COR-L47 (cell line): ENCODE results near the gene NR1I2.

ENCODE experiments used
- DNase-seq: peaks from one replicate; lab custom pipeline; 2025; lab: John Stamatoyannopoulos, UW

NR1I2 gene

DNA sequence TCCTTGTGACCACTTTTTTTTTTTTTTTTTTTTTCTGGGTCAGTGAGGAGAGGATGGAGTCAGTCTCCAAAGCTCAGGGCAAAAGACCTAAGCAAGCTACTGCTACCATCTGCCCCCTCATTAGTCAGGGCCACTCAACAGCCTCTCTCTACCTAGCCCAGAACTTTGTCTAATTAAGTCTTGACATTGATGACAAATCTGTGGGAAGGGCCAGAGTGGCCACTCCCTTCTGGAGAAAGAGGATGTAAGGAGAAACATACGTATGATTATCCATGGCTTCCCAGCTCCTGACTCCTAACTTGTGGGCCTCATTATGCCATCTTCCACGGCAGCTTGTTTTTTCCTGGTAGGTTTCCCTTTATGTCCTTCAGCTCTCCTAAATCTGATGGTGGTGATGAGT is 37.9 kb downstream of the NR1I2 start:
- no peak for DNase-seq

DNA sequence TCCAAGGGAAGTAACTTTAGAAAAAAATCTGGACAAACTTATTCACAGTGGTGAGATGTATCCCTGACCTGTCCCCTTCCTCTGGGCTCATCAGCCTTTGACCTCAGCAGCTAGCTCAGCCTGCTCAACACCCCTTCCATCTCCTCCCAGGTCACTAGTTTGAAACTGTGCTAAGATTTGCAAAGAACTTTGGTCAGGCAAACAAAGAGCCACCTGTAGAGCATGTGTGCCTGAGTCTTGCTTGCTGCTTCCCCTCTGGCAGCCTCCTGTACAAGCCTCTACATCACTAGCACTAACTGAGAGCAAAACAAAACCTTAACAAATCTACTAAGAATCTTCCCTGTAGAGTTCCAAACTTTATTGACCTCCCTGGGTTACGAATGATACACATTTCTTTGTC is 43.9 kb downstream of the NR1I2 start:
- no peak for DNase-seq

GRCh38 chr3:119826711-119827608 is 45.1 kb downstream of the NR1I2 start:
- DNase-seq = no peak

GRCh38 chr3:119829420-119829819 is 47.5 kb downstream of the NR1I2 start:
- no peak for DNase-seq

- no peak for DNase-seq
These were observed 49.1 kb downstream of the NR1I2 start for GRCh38 chr3:119831022-119831421.

DNA sequence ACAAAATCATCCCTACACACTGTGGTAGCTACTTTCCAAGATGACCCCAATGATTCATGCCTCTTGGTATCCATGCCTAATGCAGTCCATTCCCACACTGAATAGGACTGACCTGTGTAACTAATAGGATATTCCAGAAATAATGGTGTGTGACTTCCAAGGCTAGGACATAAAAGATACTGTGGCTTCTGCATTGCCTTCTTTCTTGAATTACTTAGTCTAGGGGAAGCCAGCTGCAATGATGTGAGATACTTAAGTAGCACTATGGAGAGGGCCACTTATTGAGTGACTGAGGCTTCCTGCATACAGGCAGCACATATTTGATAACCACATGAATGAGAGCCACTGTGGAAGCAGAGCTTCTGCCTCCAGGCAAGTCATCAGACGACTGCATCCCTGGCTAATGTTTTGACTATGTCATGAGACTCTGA is 50.1 kb downstream of the NR1I2 start:
- DNase-seq = no peak

DNA sequence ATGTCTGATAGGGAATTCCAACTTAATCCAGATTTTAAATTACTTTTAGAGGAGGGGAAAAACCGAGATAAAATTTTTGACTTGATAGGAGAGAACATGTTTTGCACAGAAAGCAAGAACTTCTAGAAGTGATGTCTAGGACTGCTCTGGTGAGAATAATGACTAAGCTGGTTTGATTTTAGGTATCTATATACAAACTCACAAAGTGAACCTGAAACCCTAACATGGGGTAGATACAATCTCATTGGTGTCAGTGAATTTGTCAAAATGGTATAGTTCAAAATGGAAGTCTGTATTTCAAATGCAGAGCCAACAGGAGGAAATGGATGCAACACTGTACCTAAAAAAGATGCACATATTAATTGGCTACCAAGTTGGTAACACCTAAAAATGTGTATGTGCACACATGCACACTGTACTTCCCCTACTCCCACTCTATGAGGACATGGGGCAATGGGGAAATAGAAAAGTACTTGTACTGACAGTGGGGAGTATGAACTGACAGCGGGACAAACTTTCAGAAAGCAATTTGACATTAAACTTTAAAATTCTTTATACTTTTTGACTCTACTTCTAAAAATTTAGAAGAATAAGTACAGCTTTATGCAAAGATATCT is 53.0 kb downstream of the NR1I2 start:
- no peak for DNase-seq

DNA sequence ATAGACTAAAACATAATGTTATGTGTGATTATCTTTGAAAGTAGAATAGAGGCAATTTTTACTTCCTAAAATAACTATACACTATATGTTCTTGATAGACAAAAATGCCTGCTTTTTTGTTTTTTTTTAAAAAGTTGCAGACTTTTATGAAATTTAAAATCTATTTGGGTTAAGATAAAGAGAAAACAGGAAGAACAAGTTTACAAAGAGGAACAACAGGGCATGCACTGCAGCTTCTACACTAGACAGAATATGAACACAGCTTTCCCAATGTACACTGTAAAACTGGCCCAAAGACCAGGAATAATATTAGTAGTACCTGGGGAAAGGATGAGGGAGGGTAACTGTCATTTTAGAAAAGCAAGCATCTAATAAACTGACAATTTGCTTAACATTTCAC is 53.7 kb downstream of the NR1I2 start:
- no peak for DNase-seq

DNA sequence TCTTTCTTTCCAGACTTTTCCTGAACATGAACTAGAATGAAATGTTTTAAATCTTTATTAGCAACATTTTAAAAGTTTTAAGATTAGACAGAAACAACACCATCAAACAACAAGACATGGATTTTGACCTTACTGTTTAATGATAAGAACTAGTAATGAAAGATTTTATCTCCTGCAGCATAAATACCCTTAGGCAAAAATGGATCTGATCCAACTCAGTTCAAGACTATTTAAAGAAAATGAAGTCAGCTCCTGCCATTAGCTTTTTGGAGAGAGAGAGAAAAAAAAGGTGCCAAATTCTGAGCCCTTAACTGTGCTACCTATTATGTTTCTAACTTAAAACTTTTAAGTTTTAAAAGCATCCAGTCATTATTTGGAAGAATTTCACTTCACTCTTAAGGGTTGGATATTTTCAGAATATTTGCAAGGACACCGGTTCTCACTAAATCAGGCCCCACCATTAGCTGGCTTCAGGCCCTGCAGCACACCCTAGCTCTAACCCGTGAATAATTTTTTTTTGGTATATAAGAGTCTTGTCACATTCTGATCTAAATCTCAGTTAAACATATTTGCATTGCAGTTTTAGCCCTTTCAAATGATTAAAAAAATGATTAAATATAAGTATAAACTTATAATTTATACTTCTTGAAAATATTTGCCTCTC is 60.0 kb downstream of the NR1I2 start:
- DNase-seq = no peak

GRCh38 chr3:119849126-119849525 is 67.2 kb downstream of the NR1I2 start:
- DNase-seq = no peak

- no peak for DNase-seq
These were observed 74.8 kb downstream of the NR1I2 start for GRCh38 chr3:119856695-119857094.

GRCh38 chr3:119858957-119859356 is 77.1 kb downstream of the NR1I2 start:
- no peak for DNase-seq

DNA sequence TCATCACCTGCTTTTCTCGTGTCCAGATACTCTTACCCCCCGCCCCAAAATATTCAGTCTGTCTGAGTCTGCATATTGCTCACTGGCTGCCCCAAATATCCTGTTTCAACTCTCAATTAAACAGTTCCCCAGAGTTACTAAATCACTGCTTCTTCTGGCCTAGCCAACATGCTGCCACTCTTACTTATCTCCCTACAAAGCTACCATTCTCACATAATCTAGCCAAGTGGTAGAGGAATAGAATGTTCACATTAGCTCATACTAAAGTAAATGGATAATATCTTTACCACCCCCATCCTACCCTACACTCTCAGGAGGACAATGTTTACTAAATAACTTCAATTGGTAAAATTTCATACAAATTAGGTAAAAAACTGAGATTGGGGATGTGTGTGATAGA is 77.8 kb downstream of the NR1I2 start:
- no peak for DNase-seq

GRCh38 chr3:119861681-119862080 is 79.8 kb downstream of the NR1I2 start:
- no peak for DNase-seq

GRCh38 chr3:119862616-119863015 is 80.7 kb downstream of the NR1I2 start:
- no peak for DNase-seq

DNA sequence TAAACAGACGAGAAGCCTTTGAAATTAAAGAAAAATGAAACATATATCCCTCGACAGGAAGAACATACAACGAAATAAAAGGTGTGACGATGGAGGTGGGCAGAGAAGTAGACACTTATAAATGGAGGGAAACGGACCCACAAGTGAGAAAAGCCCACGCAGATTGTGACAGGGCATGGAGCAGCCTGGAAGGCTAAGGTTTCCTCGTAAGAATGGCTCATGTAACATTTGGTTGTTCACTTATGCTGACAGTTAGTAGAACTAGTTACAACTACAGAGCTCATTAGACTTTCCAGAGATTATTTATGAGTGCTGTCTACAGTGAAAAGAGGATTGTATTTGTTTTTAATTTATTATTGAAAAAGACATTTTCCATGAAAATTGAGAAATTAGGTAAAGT is 82.6 kb downstream of the NR1I2 start:
- DNase-seq = no peak
